ENCODE data around the gene U2AF1. TPM values are rescaled to one million over a fixed set of nuclear protein-coding genes. Genes with fewer than 3 reads are reported as not detected.
A peak's percentile ranks its signal among the peaks of the same experiment; 100 is the strongest.
"Not testable (repeated sequence)": the region's sequence is repeated elsewhere in the genome, so short reads cannot be mapped to it uniquely, and the experiment has no call there.

U2AF1 gene
- total RNA-seq, 1 donor: 18.5 TPM

GRCh38 chr21:43089463-43089862, 17.9 kb downstream of the U2AF1 start:
- H3K4me3 ChIP-seq (ENCODE audit: low read depth, low read length); DNase-seq (ENCODE audit: low read depth): not testable (repeated sequence)

DNA sequence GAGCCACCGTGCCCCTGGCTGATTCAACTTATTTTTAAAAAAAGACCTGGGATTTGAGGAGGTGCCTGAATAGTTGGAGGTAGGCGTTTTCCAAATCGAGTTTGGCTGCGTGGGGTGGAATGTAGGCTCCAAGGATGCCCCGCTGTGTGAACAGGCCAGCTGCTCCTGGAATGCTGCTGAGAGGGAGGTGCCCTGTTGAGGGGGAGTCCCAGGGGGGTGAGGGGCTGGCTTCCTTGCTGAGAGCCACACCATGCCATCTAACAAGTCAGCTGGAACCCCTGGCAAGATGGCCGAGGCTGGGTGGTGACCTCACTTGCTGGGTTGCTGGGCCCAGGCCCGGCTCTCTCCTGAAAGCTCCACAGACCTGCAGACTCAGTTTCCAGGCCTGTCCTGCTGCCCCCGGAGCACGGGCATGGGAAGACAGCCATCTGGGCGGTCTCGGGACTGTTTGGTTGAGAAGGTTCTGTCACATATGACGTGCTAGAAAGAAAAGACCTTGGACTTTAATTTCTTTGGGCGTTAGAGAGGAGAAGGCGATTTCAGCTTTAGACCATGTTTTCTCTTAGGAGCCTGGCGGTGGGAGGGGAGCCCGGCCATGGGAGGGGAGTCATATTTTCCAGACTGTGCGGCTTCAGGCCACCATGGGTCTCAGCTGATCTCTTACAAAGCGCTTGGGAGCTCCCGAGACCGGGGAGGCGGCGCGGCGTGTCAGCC, 24.6 kb downstream of the U2AF1 start:
- not testable (repeated sequence) for DNase-seq (ENCODE audit: low read depth); H3K4me3 ChIP-seq (ENCODE audit: low read depth, low read length)

DNA sequence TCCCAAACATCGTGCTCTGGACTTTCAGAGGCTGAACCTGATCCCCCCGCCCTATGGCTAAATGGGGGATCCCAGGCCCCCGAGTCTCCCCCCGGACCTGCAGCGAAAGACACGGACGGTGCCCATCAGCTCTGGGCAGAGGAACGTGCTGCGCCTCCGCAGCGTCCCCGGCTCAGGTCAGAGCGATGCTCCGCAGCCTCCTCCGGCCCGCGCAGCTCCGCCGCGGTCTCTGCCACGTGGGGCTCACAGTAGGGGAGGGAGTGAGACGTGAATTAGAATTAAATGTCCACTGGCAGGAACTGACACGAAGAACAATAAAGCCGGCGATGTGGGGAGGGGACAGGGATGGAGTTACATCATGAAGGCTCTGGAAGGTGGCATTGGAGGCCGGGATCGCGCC, 30.7 kb downstream of the U2AF1 start:
- H3K4me3 ChIP-seq (ENCODE audit: low read depth, low read length); DNase-seq (ENCODE audit: low read depth): not testable (repeated sequence)

DNA sequence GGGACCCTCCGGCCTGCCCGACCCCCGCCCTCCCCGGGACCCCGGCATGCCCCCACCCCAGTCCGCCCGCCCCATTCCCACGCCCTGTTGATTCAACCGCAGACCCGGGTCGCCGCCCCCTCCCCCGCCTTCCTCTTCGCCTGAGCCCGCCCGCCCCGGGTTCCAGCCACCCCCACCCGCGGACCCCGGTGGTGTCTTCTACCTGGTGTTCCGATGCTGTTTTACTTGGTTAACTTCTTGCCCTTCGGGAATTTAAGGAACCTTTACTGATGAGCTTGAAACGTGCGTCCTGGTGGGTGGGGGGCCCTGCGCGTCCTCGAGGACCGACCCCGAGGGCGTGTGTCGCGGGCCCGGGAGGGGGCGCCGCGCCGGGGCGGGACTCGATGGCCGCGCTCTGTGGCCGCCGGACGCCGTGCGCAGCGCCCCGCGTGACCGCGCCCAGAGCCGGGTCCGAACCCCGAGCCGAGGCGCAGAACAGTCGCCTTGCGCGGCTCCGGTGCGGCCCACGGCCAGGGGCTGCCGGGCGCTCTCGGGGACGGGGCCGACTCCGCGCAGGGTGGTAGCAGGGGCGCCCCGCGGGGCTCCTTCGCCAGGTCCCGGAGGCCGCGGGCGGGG, 31.2 kb downstream of the U2AF1 start:
- not testable (repeated sequence) for DNase-seq (ENCODE audit: low read depth); H3K4me3 ChIP-seq (ENCODE audit: low read depth, low read length)

DNA sequence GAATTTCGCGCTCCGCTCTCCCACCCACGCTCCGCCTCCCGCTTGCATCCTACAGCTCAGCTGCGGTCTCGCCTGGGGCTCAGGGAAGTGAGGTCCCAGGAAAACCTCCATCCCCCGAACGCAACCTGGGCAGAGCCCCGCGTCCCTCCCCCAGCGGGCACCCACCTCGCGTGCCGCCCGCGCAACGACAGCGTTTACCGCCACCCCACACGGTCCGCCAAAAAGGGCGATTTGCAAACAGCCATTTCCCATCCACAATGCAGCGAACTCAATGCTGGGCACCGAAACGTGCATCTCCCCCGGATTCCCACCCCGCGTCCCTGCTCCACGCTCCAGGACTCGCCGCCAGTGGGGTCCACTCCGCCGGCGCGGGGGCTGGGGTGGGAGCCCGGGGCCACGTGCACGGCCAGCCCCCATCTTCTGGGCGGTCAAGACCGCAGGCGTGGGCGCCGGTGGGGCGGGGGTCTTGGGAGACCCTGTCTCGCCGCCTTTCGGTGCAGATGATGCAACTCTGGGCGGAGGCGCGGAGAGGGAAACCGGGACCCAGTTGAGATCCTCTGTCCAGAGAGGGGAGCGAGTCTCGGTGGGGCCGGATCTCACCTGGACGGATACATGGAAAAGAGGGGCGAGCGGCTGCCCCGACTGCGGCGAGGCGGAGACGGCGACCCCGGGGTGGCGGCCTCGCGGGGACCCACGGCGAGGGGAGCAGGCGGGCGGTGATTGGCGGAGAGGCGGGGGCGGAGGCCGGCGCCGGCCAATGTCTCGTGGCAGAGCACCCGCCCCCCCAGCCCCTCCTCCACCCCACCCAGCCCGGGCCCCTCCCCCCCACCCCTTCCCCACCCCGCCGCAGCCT, 32.0 kb downstream of the U2AF1 start, which contains the start of gene CBS:
CBS (minus strand) TSS at position 666 of the 853 bp plus-strand sequence. CDS start 3,642 bp downstream, outside the sequence.
- DNase-seq (ENCODE audit: low read depth); H3K4me3 ChIP-seq (ENCODE audit: low read depth, low read length): not testable (repeated sequence)

GRCh38 chr21:43074401-43075169, 32.8 kb downstream of the U2AF1 start:
- DNase-seq (ENCODE audit: low read depth); H3K4me3 ChIP-seq (ENCODE audit: low read depth, low read length): not testable (repeated sequence)

GRCh38 chr21:43072742-43073141, 34.6 kb downstream of the U2AF1 start:
- H3K4me3 ChIP-seq (ENCODE audit: low read depth, low read length); DNase-seq (ENCODE audit: low read depth): not testable (repeated sequence)

GRCh38 chr21:43069682-43070081, 37.7 kb downstream of the U2AF1 start:
- not testable (repeated sequence) for DNase-seq (ENCODE audit: low read depth); H3K4me3 ChIP-seq (ENCODE audit: low read depth, low read length)

GRCh38 chr21:43068065-43068464, 39.3 kb downstream of the U2AF1 start:
- not testable (repeated sequence) for H3K4me3 ChIP-seq (ENCODE audit: low read depth, low read length); DNase-seq (ENCODE audit: low read depth)

DNA sequence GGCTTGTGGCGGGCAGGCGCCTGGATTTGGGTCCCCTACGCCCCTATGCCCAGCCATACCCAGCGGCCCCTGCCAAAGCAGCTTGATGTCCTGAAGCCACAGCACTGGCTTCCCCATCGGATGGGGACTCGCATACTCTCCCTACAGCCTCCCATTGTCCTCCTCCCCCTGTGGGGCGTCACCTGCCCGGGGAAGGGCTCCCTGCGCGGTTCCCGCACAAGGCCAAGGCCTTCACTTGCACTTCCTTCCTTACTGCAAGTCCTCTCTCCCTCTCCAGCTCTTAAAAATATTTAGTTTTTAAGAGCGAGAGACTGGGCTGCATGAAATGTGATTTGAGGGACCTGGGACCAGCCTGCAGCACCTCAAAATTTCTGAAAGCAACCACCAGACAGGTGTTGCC, 40.7 kb downstream of the U2AF1 start:
- DNase-seq (ENCODE audit: low read depth); H3K4me3 ChIP-seq (ENCODE audit: low read depth, low read length): not testable (repeated sequence)

DNA sequence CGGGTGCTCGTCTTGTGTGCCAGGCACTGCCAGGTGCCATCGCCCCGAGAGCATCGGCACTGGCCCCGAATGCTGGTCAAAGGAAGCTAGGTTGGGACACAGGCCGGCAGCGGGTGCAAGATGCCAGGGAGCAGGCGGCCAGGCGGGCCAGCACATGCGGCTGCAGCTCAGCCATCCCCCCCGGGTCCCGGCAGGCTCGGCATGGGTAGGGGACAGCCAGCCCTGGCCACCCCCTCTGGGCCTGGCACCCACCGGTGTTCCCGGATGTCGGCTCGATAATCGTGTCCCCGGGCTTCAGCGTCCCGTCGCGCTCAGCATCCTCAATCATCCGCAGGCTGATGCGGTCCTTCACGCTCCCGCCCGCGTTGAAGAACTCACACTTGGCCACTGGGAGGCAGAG, 41.4 kb downstream of the U2AF1 start:
- not testable (repeated sequence) for DNase-seq (ENCODE audit: low read depth); H3K4me3 ChIP-seq (ENCODE audit: low read depth, low read length)

DNA sequence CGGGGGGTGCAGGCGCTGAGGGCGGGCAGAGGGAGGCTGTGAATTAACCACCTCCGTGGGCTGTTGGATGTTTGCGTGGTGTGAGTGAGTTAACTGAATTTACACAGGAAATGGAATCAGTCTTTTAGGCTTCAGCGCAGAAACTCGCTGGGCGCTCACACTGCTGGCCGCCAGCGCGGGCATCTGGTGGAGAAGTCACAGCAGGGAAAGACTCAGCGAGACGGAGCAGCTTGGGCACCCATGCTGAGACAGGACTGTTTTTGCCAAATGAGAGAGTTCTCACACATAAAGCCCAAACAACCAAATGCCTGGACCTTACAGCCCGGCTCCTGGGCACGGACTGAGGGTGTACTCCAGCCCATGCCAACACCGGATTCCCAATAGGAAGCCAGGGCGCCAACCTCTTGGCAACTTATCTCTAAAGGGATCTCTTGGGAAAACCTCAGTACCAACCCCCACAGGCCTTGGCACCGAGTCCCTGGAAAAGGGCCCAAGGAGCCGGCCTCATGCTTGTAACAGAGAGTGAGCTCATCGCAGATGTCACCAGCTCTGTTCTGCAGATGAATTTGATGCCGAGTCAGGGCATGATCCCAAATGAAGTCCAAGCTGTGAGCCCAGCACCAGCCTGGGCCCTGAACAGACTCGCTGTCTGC, 43.0 kb downstream of the U2AF1 start:
- not testable (repeated sequence) for H3K4me3 ChIP-seq (ENCODE audit: low read depth, low read length); DNase-seq (ENCODE audit: low read depth)

DNA sequence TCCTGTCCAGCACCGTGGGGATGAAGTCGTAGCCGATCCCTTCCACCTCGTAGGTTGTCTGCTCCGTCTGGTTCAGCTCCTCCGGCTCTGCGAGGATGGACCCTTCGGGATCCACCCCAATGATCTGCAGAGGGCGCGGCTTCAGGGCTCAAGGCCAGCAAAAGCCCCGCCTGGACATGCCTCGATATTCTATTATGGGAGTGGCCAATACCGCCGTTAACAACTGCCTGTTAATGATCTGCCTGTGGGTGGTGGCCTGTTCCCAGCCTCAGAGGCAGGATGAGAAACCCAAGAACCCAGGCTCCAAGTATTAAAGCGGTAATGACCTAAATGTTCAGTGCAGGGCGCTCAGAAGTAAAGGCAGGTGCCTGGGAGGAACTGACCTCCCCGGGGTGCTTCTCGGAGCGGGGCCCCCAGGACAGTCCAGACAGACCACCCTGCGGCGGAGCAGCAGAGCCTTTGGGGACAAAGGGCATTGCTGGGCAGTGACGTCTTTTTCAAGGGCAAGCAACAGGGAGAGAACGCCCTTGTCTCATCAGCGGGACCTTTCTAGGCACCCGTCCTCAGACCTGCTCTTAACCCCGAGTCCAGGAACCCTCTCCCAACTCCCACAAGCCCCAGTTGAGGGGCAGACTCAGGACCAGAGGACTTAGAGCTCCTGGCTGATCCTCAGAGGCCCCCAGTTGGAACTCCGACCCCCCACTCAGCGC, 44.3 kb downstream of the U2AF1 start:
- DNase-seq (ENCODE audit: low read depth); H3K4me3 ChIP-seq (ENCODE audit: low read depth, low read length): not testable (repeated sequence)

DNA sequence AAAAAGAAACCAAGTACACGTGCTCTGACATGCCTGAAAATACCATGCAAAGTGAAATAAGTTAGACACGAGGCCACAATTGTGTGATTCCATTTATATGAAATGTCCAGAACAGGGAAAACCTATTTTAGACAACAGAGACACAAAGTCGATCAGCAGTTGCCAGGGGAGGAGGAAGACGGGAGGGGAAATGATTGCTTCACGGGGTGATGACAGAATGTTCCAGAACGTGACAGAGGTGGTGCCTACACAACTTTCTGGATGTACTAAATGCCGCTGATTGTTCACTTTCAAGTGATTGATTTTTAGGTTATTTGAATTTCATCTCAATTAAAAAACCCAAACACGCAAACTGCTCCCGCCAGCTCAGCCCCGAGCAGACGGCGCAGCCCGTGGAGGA, 54.3 kb downstream of the U2AF1 start:
- not testable (repeated sequence) for DNase-seq (ENCODE audit: low read depth); H3K4me3 ChIP-seq (ENCODE audit: low read depth, low read length)

GRCh38 chr21:43045876-43046821, 61.2 kb downstream of the U2AF1 start:
- not testable (repeated sequence) for H3K4me3 ChIP-seq (ENCODE audit: low read depth, low read length)
- peak; percentile 11 for DNase-seq (ENCODE audit: low read depth)

GRCh38 chr21:43045165-43045875, 62.0 kb downstream of the U2AF1 start:
- not testable (repeated sequence) for H3K4me3 ChIP-seq (ENCODE audit: low read depth, low read length); DNase-seq (ENCODE audit: low read depth)
